Measurements from ENCODE around the gene TTC34.

TTC34 gene

GRCh38 chr1:2639607-2640521 is 161.6 kb downstream of the TTC34 start:
- Histone ChIP-seq H3K27me3 (ENCODE audit: insufficient read depth, low read length, poor library complexity, severe bottlenecking) (no peaks in the 10 kb centered on the region), H3K9me2 (replicated peaks; ENCODE audit: low read depth, low read length) (no peaks in the 10 kb centered on the region), H2AFZ (ENCODE audit: low read length) (no peak overlapping the region), H4K20me1 (ENCODE audit: insufficient read depth, low read length, poor library complexity, severe bottlenecking) (peaks cover 4% of the 10 kb centered on the region), H3K36me3 (ENCODE audit: insufficient read depth, low read length) (no peaks in the 10 kb centered on the region), H3K4me1 (ENCODE audit: insufficient read depth, low read length, poor library complexity, severe bottlenecking) (peaks cover 8% of the 10 kb centered on the region), H3K9me3 (ENCODE audit: insufficient read depth, low read depth, low read length) (peaks cover 9% of the 10 kb centered on the region), H3K9ac (ENCODE audit: low read depth, low read length, poor library complexity, severe bottlenecking) (no peak overlapping the region), H3K4me3 (ENCODE audit: low read length, poor library complexity, severe bottlenecking) (no peak overlapping the region), H3K4me2 (ENCODE audit: low read depth, low read length, poor library complexity, severe bottlenecking) (no peak overlapping the region), H3F3A (ENCODE audit: low read depth) (no peaks in the 10 kb centered on the region), H3K79me2 (ENCODE audit: insufficient read depth, low read length) (peaks cover 6% of the 10 kb centered on the region; the same call in 1 of the 2 replicates)
- TF ChIP-seq, protein P1, sequence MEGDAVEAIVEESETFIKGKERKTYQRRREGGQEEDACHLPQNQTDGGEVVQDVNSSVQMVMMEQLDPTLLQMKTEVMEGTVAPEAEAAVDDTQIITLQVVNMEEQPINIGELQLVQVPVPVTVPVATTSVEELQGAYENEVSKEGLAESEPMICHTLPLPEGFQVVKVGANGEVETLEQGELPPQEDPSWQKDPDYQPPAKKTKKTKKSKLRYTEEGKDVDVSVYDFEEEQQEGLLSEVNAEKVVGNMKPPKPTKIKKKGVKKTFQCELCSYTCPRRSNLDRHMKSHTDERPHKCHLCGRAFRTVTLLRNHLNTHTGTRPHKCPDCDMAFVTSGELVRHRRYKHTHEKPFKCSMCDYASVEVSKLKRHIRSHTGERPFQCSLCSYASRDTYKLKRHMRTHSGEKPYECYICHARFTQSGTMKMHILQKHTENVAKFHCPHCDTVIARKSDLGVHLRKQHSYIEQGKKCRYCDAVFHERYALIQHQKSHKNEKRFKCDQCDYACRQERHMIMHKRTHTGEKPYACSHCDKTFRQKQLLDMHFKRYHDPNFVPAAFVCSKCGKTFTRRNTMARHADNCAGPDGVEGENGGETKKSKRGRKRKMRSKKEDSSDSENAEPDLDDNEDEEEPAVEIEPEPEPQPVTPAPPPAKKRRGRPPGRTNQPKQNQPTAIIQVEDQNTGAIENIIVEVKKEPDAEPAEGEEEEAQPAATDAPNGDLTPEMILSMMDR (conservative IDR thresholded peaks at IDR 0.05; ENCODE audit: low read length) = no peak
- TF ChIP-seq EZH2phosphoT487 (IDR thresholded peaks at IDR 0.05; ENCODE audit: borderline replicate concordance) = no peak

DNA sequence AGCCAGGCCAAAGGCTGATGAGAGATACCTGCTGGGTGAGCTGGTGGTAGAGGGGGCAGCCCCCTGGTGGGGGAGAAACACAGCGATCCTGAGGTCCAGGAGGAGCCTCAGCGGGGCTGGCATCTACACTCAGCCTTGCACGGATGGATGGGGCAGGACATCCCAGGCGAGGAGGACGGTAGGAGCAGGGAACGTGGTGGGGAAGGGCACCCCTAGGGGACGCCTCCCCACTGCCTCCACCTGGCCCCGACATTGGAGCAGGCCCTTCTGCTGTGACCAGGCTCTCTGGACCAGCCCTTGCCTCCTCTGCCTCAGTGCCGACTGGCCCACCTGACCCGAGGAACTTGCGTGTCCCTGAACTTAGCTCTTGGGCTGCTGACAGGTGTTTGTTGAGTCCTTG is 162.3 kb downstream of the TTC34 start:
- H3K36me3 ChIP-seq (ENCODE audit: insufficient read depth, low read length) = no peaks in the 10 kb centered on the region
- H3F3A ChIP-seq (ENCODE audit: low read depth) = no peaks in the 10 kb centered on the region
- TF ChIP-seq, protein P1 (conservative IDR thresholded peaks at IDR 0.05; ENCODE audit: low read length) = no peak
- TF ChIP-seq EZH2phosphoT487 (IDR thresholded peaks at IDR 0.05; ENCODE audit: borderline replicate concordance) = no peak
- H3K27me3 ChIP-seq (ENCODE audit: insufficient read depth, low read length, poor library complexity, severe bottlenecking) = no peaks in the 10 kb centered on the region
- H4K20me1 ChIP-seq (ENCODE audit: insufficient read depth, low read length, poor library complexity, severe bottlenecking) = peaks cover 4% of the 10 kb centered on the region
- H3K4me3 ChIP-seq (ENCODE audit: low read length, poor library complexity, severe bottlenecking) = no peak overlapping the region
- H3K9ac ChIP-seq (ENCODE audit: low read depth, low read length, poor library complexity, severe bottlenecking) = no peak overlapping the region
- no peaks in the 10 kb centered on the region for H3K9me2 ChIP-seq (replicated peaks; ENCODE audit: low read depth, low read length)
- peaks cover 6% of the 10 kb centered on the region; the same call in 1 of the 2 replicates for H3K79me2 ChIP-seq (ENCODE audit: insufficient read depth, low read length)
- peaks cover 9% of the 10 kb centered on the region for H3K9me3 ChIP-seq (ENCODE audit: insufficient read depth, low read depth, low read length)
- H2AFZ ChIP-seq (ENCODE audit: low read length) = no peak overlapping the region
- H3K4me1 ChIP-seq (ENCODE audit: insufficient read depth, low read length, poor library complexity, severe bottlenecking) = peaks cover 8% of the 10 kb centered on the region
- H3K4me2 ChIP-seq (ENCODE audit: low read depth, low read length, poor library complexity, severe bottlenecking) = no peak overlapping the region

- H3K9me2 ChIP-seq (replicated peaks; ENCODE audit: low read depth, low read length) = no peaks in the 10 kb centered on the region
- H3K27me3 ChIP-seq (ENCODE audit: insufficient read depth, low read length, poor library complexity, severe bottlenecking) = no peaks in the 10 kb centered on the region
- H4K20me1 ChIP-seq (ENCODE audit: insufficient read depth, low read length, poor library complexity, severe bottlenecking) = peaks cover 4% of the 10 kb centered on the region
- no peaks in the 10 kb centered on the region for H3F3A ChIP-seq (ENCODE audit: low read depth)
- peaks cover 6% of the 10 kb centered on the region; the same call in 1 of the 2 replicates for H3K79me2 ChIP-seq (ENCODE audit: insufficient read depth, low read length)
- no peak overlapping the region for H3K4me2 ChIP-seq (ENCODE audit: low read depth, low read length, poor library complexity, severe bottlenecking)
- peaks cover 8% of the 10 kb centered on the region for H3K4me1 ChIP-seq (ENCODE audit: insufficient read depth, low read length, poor library complexity, severe bottlenecking)
- H2AFZ ChIP-seq (ENCODE audit: low read length) = no peak overlapping the region
- no peaks in the 10 kb centered on the region for H3K36me3 ChIP-seq (ENCODE audit: insufficient read depth, low read length)
- H3K9ac ChIP-seq (ENCODE audit: low read depth, low read length, poor library complexity, severe bottlenecking) = no peak overlapping the region
- no peak overlapping the region for H3K4me3 ChIP-seq (ENCODE audit: low read length, poor library complexity, severe bottlenecking)
- peaks cover 9% of the 10 kb centered on the region for H3K9me3 ChIP-seq (ENCODE audit: insufficient read depth, low read depth, low read length)
- TF ChIP-seq EZH2phosphoT487 (IDR thresholded peaks at IDR 0.05; ENCODE audit: borderline replicate concordance) = no peak
- TF ChIP-seq, protein P1 (conservative IDR thresholded peaks at IDR 0.05; ENCODE audit: low read length) = no peak
These were observed 162.9 kb downstream of the TTC34 start for GRCh38 chr1:2638466-2639115.

Data from Loucy (cell line).